ENCODE measurements around the gene PFKL. TPM values are rescaled to one million over a fixed set of nuclear protein-coding genes. Genes with fewer than 3 reads are reported as not detected.
A peak's percentile ranks its signal among the peaks of the same experiment; 100 is the strongest.

PFKL gene
- total RNA-seq, 1 donor from 2014 or later, result 48.7 TPM

DNA sequence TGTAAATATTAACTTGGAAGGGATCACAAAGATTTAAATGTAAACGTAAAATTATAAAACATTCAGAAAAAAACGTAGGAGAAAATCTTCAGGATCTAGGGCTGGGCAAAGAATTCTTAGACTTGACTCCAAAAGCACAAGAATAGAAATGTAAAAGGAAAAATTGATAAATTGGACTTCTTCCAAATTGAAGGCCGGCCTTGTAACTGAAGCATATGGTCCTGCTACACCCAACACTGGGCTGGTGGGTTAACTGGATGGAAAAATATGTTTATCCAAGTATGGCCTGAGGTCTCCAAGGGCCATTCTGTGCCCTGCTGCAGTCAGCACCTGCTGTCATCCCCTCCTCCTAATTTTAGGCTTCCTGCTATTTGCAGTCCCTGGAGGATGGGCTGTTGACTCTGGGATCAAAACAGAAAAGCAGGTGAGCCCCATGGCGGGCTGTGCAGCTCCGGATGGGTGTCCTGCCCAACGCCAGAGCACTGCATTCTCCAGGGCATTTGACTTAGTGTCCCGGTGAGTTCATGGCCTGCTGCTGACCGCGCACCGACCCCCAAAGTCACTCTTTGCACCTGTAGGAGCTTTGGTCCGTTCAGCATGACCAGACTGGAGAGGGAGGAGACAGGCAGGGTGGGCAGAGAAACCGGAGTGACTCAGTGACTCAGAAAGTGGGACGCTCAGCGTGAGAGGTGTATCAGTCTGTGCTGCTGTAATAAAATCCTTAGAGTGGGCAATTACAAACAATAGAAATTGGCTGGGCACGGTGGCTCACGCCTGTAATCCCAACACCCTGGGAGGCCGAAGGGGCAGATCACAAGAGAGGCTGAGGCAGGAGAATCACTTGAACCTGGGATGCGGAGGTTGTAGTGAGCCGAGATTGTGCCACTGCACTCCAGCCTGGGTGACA, 20.2 kb upstream of the PFKL start:
- Histone ChIP-seq H3K9me3 (ENCODE audit: low read depth) (no peaks in the 10 kb centered on the region), H2AFZ (replicated peaks) (no peak overlapping the region), H4K20me1 (ENCODE audit: low read depth) (peaks cover 16% of the 10 kb centered on the region), H3F3A (ENCODE audit: low read depth) (peaks cover 15% of the 10 kb centered on the region), H3K4me1 (peaks cover 16% of the 10 kb centered on the region), H3K27me3 (peaks cover 44% of the 10 kb centered on the region), H3K36me3 (no peaks in the 10 kb centered on the region), H3K79me2 (ENCODE audit: low read depth) (no peaks in the 10 kb centered on the region), H3K27ac (no peak overlapping the region), H3K4me3 (no peak overlapping the region), H3K9ac (no peak overlapping the region), H3K4me2 (no peak overlapping the region)
- Mint-ChIP-seq H3K27ac (no peak overlapping the region), H3K4me3 (no peak overlapping the region), H3K27me3 (ENCODE audit: insufficient read depth, low read depth) (peaks cover 14% of the 10 kb centered on the region), H3K9me3 (peaks cover 2% of the 10 kb centered on the region), H3K36me3 (no peaks in the 10 kb centered on the region), H3K4me1 (peaks cover 26% of the 10 kb centered on the region)
- TF ChIP-seq EZH2 (IDR thresholded peaks at IDR 0.05), result no peak
- TF ChIP-seq, protein P1, sequence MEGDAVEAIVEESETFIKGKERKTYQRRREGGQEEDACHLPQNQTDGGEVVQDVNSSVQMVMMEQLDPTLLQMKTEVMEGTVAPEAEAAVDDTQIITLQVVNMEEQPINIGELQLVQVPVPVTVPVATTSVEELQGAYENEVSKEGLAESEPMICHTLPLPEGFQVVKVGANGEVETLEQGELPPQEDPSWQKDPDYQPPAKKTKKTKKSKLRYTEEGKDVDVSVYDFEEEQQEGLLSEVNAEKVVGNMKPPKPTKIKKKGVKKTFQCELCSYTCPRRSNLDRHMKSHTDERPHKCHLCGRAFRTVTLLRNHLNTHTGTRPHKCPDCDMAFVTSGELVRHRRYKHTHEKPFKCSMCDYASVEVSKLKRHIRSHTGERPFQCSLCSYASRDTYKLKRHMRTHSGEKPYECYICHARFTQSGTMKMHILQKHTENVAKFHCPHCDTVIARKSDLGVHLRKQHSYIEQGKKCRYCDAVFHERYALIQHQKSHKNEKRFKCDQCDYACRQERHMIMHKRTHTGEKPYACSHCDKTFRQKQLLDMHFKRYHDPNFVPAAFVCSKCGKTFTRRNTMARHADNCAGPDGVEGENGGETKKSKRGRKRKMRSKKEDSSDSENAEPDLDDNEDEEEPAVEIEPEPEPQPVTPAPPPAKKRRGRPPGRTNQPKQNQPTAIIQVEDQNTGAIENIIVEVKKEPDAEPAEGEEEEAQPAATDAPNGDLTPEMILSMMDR (IDR thresholded peaks at IDR 0.05), result no peak
- no peak for TF ChIP-seq EZH2phosphoT487 (IDR thresholded peaks at IDR 0.05)
- no peak for DNase-seq (ENCODE audit: low spot score)

DNA sequence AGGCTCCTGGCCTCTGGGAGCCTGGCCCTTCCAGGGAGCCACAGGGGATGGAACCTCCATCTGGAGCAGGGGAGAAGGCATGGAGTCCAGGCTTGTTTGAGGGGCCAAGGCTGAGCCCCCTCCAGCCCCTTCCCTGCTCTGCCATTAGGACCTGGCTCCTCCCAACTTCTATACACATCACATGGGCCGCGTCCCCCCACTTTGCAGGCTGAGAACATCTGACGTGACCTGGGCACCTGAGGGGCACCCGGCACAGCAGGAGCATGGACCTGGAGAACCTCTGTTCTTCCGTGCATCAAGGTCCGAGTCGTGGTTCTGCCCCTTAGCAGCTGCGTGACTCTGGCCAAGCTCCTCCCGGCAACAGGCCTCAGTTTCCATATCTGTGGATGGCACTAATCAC, 18.1 kb upstream of the PFKL start:
- Mint-ChIP-seq H3K9me3 (peaks cover 2% of the 10 kb centered on the region), H3K4me3 (no peak overlapping the region), H3K36me3 (no peaks in the 10 kb centered on the region), H3K27ac (no peak overlapping the region), H3K4me1 (peaks cover 26% of the 10 kb centered on the region), H3K27me3 (ENCODE audit: insufficient read depth, low read depth) (peaks cover 14% of the 10 kb centered on the region)
- Histone ChIP-seq H3K36me3 (no peaks in the 10 kb centered on the region), H3K79me2 (ENCODE audit: low read depth) (no peaks in the 10 kb centered on the region), H2AFZ (replicated peaks) (no peak overlapping the region), H3F3A (ENCODE audit: low read depth) (peaks cover 15% of the 10 kb centered on the region), H3K9ac (no peak overlapping the region), H3K27me3 (peaks cover 66% of the 10 kb centered on the region), H3K9me3 (ENCODE audit: low read depth) (no peaks in the 10 kb centered on the region), H3K4me1 (peaks cover 21% of the 10 kb centered on the region), H3K4me3 (no peak overlapping the region), H4K20me1 (ENCODE audit: low read depth) (peaks cover 21% of the 10 kb centered on the region), H3K27ac (no peak overlapping the region), H3K4me2 (no peak overlapping the region)
- no peak for DNase-seq (ENCODE audit: low spot score)
- TF ChIP-seq, protein P1 (IDR thresholded peaks at IDR 0.05), result no peak
- TF ChIP-seq EZH2phosphoT487 (IDR thresholded peaks at IDR 0.05), result no peak
- TF ChIP-seq EZH2 (IDR thresholded peaks at IDR 0.05), result no peak

DNA sequence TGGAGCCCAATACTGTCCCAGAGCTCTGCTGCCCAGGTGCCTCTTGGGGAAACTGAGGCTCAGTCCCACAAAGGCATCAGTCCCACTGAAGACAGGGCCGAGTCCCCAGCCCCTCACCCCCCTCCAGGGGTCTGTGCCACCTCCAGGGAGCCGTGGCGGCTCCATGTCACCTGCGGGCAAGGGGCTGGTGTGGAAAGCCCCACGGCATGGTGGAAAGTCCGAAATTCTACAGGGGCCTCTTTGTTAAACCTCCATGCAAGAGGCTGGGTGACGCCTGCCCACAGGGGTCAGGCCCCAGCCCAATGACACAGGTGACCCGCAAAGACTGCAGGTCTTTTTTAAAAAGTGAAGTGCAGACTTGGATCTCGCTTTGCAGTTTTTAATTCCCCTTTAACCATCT, 17.5 kb upstream of the PFKL start:
- TF ChIP-seq EZH2 (IDR thresholded peaks at IDR 0.05) (no peak), EZH2phosphoT487 (IDR thresholded peaks at IDR 0.05) (no peak)
- TF ChIP-seq, protein P1 (IDR thresholded peaks at IDR 0.05), result no peak
- H3K4me3 Mint-ChIP-seq, result no peak overlapping the region
- no peak overlapping the region for H3K27ac ChIP-seq

More for the DNA sequence above, 17.5 kb upstream of the PFKL start:
- Histone ChIP-seq H3F3A (ENCODE audit: low read depth) (peaks cover 15% of the 10 kb centered on the region), H3K79me2 (ENCODE audit: low read depth) (no peaks in the 10 kb centered on the region), H3K9me3 (ENCODE audit: low read depth) (no peaks in the 10 kb centered on the region), H3K27me3 (peaks cover 71% of the 10 kb centered on the region), H3K9ac (no peak overlapping the region), H3K4me3 (no peak overlapping the region), H3K4me1 (peaks cover 21% of the 10 kb centered on the region), H2AFZ (replicated peaks) (no peak overlapping the region), H3K36me3 (no peaks in the 10 kb centered on the region), H4K20me1 (ENCODE audit: low read depth) (peaks cover 21% of the 10 kb centered on the region), H3K4me2 (no peak overlapping the region)
- H3K36me3 Mint-ChIP-seq, result no peaks in the 10 kb centered on the region
- DNase-seq (ENCODE audit: low spot score), result no peak
- peak overlapping the region; percentile 29 for H3K27ac Mint-ChIP-seq
- peaks cover 26% of the 10 kb centered on the region for H3K4me1 Mint-ChIP-seq
- no peaks in the 10 kb centered on the region for H3K9me3 Mint-ChIP-seq
- peaks cover 14% of the 10 kb centered on the region for H3K27me3 Mint-ChIP-seq (ENCODE audit: insufficient read depth, low read depth)

Data from neural progenitor cell (in vitro differentiated cells).